GM19463 (cell line): ENCODE data around the gene FERMT2.
"Not testable (repeated sequence)": the region's sequence is repeated elsewhere in the genome, so short reads cannot be mapped to it uniquely, and the experiment has no call there.

Experiments used
- ATAC-seq: cut with Tn5 transposase; IDR thresholded peaks from one replicate; pipeline ENCODE4 v1.9.1; 2021; ENCODE audit warnings: mild to moderate bottlenecking, moderate library complexity; ENCODE audit not compliant: unreplicated experiment

The FERMT2 gene

DNA sequence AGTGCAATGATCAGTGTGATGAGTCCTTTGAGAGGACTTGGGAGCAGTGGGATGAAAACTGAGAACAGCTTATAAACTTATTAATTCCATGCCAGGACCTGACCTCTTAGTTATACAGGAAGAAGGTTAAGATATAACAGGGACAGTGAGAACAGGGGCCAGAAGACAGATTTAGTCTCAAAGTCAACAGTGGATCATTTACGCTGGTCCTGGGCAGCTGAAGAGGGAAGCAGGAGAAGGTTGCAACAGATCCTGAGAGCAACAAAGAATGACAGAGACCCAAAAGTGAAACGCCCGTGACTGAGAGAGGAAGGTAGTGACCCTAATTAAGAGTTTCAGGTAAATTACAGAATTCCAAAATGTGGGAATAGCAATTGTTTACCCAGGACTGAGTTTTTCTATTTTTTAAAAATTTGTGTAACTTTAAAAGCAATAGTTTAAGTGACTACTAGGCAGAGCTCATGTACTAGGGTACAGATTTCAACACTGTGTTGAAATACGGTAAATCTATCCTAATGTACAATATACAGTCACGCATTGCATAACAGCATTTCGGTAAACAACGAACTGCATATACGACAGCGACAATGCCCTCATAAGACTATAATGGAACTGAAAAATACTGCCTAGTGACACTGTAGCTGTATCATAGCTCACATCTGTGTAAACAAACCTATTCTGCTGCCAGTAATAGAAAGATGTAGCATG is 81.8 kb downstream of the FERMT2 start:
- ATAC-seq: no peak

DNA sequence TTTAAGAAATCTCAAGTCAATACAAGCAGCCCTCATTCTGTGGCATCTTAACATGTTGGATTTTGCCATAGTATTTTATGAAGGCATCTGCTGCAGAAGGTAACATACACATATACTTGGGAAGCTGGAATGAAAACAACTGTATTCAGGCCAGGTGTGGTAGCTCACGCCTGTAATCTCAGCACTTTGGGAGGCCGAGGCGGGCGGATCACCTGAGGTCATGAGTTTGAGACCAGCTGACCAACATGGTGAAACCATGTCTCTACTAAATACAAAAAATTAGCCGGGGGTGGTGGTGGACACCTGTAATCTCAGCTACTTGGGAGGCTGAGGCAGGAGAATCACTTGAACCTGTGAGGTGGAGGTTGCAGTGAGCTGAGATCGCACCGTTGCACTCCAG is 86.0 kb downstream of the FERMT2 start:
- not testable (repeated sequence) for ATAC-seq

DNA sequence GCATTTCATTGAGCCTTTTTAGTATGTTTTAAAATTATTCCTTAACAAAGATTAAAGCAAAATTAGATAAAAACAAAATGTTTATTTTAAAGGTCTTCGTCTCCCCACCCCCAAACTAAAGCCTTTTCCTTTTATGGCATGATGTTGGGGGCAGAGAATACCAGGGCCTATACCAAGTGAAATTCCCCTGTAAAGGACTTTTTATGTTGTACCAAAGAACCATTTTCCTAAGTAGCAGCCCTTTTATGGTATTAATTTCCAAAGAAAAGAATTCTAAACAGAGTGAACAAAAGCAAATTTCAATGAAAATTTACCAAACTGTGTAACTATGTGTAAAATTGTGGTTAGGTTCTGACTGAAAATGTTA is 87.5 kb downstream of the FERMT2 start:
- no peak for ATAC-seq

GRCh38 chr14:52862632-52863333 is 88.1 kb downstream of the FERMT2 start:
- ATAC-seq: no peak

- no peak for ATAC-seq
These were observed 89.4 kb downstream of the FERMT2 start for GRCh38 chr14:52861403-52861802.

- ATAC-seq: no peak
These were observed 89.9 kb downstream of the FERMT2 start for GRCh38 chr14:52860910-52861309.

DNA sequence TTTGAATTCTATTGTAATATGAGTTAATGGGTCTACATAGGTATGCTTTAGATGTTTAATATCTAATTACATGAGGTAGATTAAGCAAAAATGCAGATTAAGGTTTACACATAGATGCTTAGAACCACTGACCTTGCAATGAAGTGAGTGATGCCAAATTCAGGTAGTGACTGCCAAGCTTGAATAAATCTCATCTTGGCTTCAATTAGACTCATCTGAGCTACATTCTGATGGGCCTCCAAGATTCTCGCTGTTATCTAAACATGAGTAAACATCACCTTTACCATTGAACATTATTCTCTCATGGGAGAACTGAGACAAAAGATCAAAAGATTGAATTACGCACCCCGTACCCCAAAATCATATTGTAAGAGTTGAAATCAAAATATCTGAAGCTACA is 90.6 kb downstream of the FERMT2 start:
- no peak for ATAC-seq

GRCh38 chr14:52856139-52856538 is 94.7 kb downstream of the FERMT2 start:
- ATAC-seq: no peak

DNA sequence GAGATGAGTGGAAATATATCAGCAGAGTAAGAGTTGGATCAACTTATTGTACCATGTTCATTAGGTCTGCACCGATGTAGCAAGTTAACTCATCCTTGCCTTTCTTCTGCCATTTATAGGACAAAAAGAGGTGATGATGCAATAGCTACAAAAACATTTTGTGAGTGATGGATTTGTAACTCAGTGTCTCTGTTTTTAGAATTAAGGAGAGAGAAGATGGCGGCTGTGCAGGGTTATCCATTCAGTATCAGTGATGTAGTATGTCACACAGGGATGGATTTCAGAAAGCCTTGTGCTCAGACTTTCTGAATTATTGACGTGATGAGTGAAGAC is 97.4 kb downstream of the FERMT2 start:
- no peak for ATAC-seq

GRCh38 chr14:52852810-52853521 is 97.9 kb downstream of the FERMT2 start:
- ATAC-seq: no peak

DNA sequence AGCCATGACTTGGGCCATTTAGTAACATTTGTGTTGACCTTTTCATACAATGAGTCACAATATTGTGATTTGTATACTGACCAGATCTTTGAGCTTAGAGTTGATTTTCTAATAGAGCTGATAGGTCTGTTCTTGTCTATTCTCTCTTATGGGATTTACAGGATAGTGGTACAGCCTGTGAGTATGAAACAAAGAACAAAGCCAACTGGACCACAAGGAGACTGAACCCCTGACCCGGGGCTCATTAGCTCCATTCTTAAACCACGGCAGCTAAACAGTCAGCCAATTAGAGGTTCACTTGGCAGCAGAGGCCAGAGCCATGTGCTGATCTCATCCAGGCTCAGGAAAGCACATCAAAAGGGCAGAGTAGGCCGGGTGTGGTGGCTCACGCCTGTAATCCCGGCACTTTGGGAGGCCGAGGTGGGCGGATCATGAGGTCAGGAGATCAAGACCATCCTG is 100.4 kb downstream of the FERMT2 start:
- no peak for ATAC-seq

- no peak for ATAC-seq
These were observed 102.2 kb downstream of the FERMT2 start for GRCh38 chr14:52848626-52849025.

DNA sequence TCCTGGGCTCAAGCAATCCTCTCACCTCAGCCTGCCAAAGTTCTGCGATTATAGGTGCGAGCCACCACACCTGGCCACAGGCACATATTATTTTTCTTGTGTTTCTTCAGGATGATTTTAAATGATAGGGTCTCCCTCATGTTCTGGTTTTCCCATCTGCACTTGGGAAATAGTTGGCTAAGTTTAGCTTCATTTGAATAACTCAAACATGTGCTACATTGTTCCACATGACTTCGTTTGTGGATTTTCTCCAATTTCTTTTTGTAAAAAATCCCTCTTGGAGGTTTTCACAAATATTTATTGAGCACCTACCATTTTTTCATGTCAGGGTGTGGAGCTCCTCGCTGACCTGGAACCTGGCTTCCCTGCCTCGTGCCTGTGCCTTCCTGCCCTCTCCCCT is 104.3 kb downstream of the FERMT2 start:
- ATAC-seq: no peak

- ATAC-seq: no peak
These were observed 105.8 kb downstream of the FERMT2 start for GRCh38 chr14:52845081-52845480.

DNA sequence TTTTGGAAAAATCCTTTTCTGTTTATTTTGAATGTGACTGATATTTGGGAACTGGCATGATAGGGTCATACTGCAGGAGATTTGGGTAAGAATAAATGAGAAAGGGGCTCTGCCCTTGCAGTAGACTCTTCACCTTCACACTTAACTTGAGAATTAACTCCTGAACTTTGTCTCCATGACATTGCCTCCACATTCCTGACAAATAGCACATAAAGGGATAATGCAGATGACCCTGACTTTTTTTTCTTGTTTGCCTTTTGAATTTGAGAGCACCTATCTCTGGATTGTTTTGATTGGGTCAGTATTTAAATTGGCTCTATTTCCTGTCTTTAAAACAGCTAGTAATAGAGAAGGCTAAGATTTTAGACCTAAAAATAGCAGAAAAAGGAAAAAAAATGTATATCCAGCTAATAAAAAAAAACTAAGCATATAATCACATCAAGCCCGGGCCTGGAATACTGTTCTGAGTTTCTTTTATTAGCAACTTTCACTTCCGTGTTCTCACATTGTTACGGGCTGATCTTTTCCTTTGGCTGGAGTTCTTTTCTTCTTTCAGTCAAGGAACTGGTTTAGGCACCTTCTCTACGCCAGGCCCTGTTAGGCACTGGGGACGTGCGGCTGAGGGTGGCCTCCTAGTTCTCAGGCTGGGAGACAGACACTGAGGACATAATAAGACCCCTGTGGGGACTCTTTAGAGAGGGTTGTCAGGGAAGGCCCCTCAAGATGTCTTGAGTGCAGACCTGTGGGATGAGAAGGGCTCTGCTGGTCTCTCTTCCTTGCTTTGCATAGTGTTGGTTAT is 106.4 kb downstream of the FERMT2 start:
- ATAC-seq: no peak

GRCh38 chr14:52840877-52841276 is 110.0 kb downstream of the FERMT2 start:
- no peak for ATAC-seq

DNA sequence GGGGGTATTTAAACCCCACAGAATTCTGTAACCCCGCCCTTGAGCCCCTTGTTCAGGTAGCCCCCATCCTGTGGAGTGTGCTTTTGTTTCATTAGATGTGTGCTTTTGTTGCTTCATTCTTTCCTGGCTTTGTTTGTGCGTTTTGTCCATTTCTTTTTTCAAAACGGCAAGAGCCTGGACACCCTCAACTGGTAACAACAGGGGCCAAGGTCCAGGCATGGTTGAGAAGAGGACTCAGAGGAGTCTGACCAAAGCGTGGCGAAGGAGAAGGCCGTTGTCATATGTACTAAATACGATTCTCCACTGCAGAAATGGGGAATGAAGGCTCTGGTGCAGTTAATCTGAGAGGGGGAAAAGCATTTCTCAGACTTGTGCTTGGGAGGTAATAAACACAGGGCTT is 113.4 kb downstream of the FERMT2 start:
- no peak for ATAC-seq

GRCh38 chr14:52836063-52836462 is 114.8 kb downstream of the FERMT2 start:
- ATAC-seq: no peak

- ATAC-seq: no peak
These were observed 115.5 kb downstream of the FERMT2 start for GRCh38 chr14:52835122-52835903.

DNA sequence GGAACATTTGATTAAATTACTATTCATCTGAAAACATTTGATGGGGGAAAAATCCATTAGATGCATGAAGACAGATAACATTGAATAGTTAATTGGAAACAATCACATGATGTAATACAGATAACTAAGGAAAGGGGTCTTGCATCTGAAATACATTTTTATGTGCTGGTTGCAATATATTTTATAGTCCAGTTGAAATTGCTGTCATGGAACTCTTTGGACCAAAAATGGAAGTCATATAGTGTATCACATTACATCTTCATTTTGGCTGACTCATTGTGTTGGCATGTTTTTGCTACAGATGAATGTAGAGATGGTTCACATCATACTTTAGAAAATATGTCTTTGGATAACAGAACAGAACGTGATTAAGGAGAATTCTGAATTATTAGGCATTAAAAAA is 116.4 kb downstream of the FERMT2 start:
- ATAC-seq: no peak

- no peak for ATAC-seq
These were observed 117.0 kb downstream of the FERMT2 start for GRCh38 chr14:52833891-52834290.
